ENCODE measurements around the gene LKAAEAR1. TPM values are rescaled to one million over a fixed set of nuclear protein-coding genes. Genes with fewer than 3 reads are reported as not detected.
A peak's percentile ranks its signal among the peaks of the same experiment; 100 is the strongest.
"Not testable (repeated sequence)": the region's sequence is repeated elsewhere in the genome, so short reads cannot be mapped to it uniquely, and the experiment has no call there.

LKAAEAR1 gene
- 1.0 TPM for polyA plus RNA-seq (2012; ENCODE audit: insufficient read depth, insufficient read length, low read depth)

GRCh38 chr20:64083804-64084684 is at the start of gene LKAAEAR1:
LKAAEAR1 (minus strand) TSS chr20:64084398; CDS start chr20:64084219, 179 bp downstream.
- Histone ChIP-seq H3K4me1 (peaks cover 9% of the 10 kb centered on the region), H3K27me3 (no peaks in the 10 kb centered on the region), H3K9me3 (no peaks in the 10 kb centered on the region), H3K36me3 (no peaks in the 10 kb centered on the region), H3K4me3 (ENCODE audit: low read depth, low read length) (peak within 1 kb of the TSS; percentile 63)
- no peak for DNase-seq
- TF ChIP-seq CTCF (IDR thresholded peaks at IDR 0.05; ENCODE audit: low read depth, low read length): no peak

- TF ChIP-seq CTCF (IDR thresholded peaks at IDR 0.05; ENCODE audit: low read depth, low read length): peak; percentile 46
Measured at GRCh38 chr20:64131406-64131805, 47.2 kb upstream of the LKAAEAR1 start.

GRCh38 chr20:64130876-64131275 is 46.7 kb upstream of the LKAAEAR1 start:
- Histone ChIP-seq H3K27me3 (no peaks in the 10 kb centered on the region; the same call in 1 of the 2 replicates), H3K36me3 (no peaks in the 10 kb centered on the region)
- no peak for TF ChIP-seq CTCF (IDR thresholded peaks at IDR 0.05; ENCODE audit: low read depth, low read length)

More at GRCh38 chr20:64131406-64131805, 47.2 kb upstream of the LKAAEAR1 start:
- Histone ChIP-seq H3K4me3 (ENCODE audit: low read depth, low read length) (no peak overlapping the region), H3K36me3 (no peaks in the 10 kb centered on the region), H3K4me1 (no peaks in the 10 kb centered on the region), H3K9me3 (no peaks in the 10 kb centered on the region), H3K27me3 (no peaks in the 10 kb centered on the region; the same call in 1 of the 2 replicates)
- no peak for DNase-seq

GRCh38 chr20:64130271-64130670 is 46.1 kb upstream of the LKAAEAR1 start:
- Histone ChIP-seq H3K9me3 (no peaks in the 10 kb centered on the region), H3K4me1 (no peaks in the 10 kb centered on the region), H3K27me3 (no peaks in the 10 kb centered on the region; the same call in 1 of the 2 replicates), H3K36me3 (no peaks in the 10 kb centered on the region), H3K4me3 (ENCODE audit: low read depth, low read length) (no peak overlapping the region)
- no peak for DNase-seq
- no peak for TF ChIP-seq CTCF (IDR thresholded peaks at IDR 0.05; ENCODE audit: low read depth, low read length)

More at GRCh38 chr20:64130876-64131275, 46.7 kb upstream of the LKAAEAR1 start:
- DNase-seq: no peak
- H3K9me3 ChIP-seq: no peaks in the 10 kb centered on the region
- no peak overlapping the region for H3K4me3 ChIP-seq (ENCODE audit: low read depth, low read length)
- no peaks in the 10 kb centered on the region for H3K4me1 ChIP-seq

- no peak for DNase-seq
- Histone ChIP-seq H3K27me3 (no peaks in the 10 kb centered on the region; the same call in 1 of the 2 replicates), H3K4me1 (no peaks in the 10 kb centered on the region), H3K36me3 (no peaks in the 10 kb centered on the region), H3K4me3 (ENCODE audit: low read depth, low read length) (no peak overlapping the region), H3K9me3 (no peaks in the 10 kb centered on the region)
- no peak for TF ChIP-seq CTCF (IDR thresholded peaks at IDR 0.05; ENCODE audit: low read depth, low read length)
Measured at GRCh38 chr20:64129146-64129782, 45.1 kb upstream of the LKAAEAR1 start.

- not testable (repeated sequence) for DNase-seq; H3K9me3 ChIP-seq; H3K36me3 ChIP-seq; H3K4me3 ChIP-seq (ENCODE audit: low read depth, low read length); H3K27me3 ChIP-seq
- peaks cover 11% of the 10 kb centered on the region for H3K4me1 ChIP-seq
Measured at GRCh38 chr20:64123517-64123916, 39.3 kb upstream of the LKAAEAR1 start.

- not testable (repeated sequence) for H3K36me3 ChIP-seq; H3K4me3 ChIP-seq (ENCODE audit: low read depth, low read length); H3K9me3 ChIP-seq; H3K27me3 ChIP-seq; DNase-seq
- H3K4me1 ChIP-seq: peaks cover 11% of the 10 kb centered on the region
Measured at GRCh38 chr20:64122927-64123326, 38.7 kb upstream of the LKAAEAR1 start.

Data from BE2C (cell line).